Choroid plexus epithelial cell (primary cell): ENCODE results near the gene GPR22.

Source experiments
- DNase-seq: peaks from one replicate; pipeline ENCODE4 v3.0.0-alpha.2; 2010; ENCODE audit warnings: low read depth
- H3K4me3 ChIP-seq: 2 replicates; pipeline ENCODE4 v1.5.1; 2011; ENCODE audit warnings: low read depth, mild to moderate bottlenecking, control low read depth, low read length, moderate library complexity
- CTCF ChIP-seq: conservative IDR thresholded peaks from 2 replicates; pipeline ENCODE4 v1.5.1; 2011; ENCODE audit warnings: low read depth, mild to moderate bottlenecking, control low read depth, inconsistent platforms, low read length, moderate library complexity

Gene GPR22

GRCh38 chr7:107469929-107470328, at the start of gene GPR22:
Gene GPR22 (plus strand): TSS chr7:107470057. CDS start chr7:107474061, 4,004 bp downstream.
- TF ChIP-seq CTCF = no peak
- H3K4me3 ChIP-seq = no peak within 1 kb of the TSS
- no peak for DNase-seq

- H3K4me3 ChIP-seq = no peak overlapping the region
- DNase-seq = no peak
- no peak for TF ChIP-seq CTCF
Observed at GRCh38 chr7:107427462-107427861, 42.4 kb upstream of the GPR22 start.

GRCh38 chr7:107428642-107429041, 41.2 kb upstream of the GPR22 start:
- no peak overlapping the region for H3K4me3 ChIP-seq
- no peak for TF ChIP-seq CTCF
- DNase-seq = no peak

- H3K4me3 ChIP-seq = no peak overlapping the region
Observed at GRCh38 chr7:107430057-107430456, 39.8 kb upstream of the GPR22 start.

GRCh38 chr7:107432261-107432660, 37.6 kb upstream of the GPR22 start:
- DNase-seq = no peak
- no peak for TF ChIP-seq CTCF
- no peak overlapping the region for H3K4me3 ChIP-seq

More at GRCh38 chr7:107430057-107430456, 39.8 kb upstream of the GPR22 start:
- no peak for TF ChIP-seq CTCF
- DNase-seq = no peak

GRCh38 chr7:107435749-107436148, 34.1 kb upstream of the GPR22 start:
- no peak overlapping the region for H3K4me3 ChIP-seq
- no peak for TF ChIP-seq CTCF

GRCh38 chr7:107439025-107439424, 30.8 kb upstream of the GPR22 start:
- TF ChIP-seq CTCF = no peak
- H3K4me3 ChIP-seq = no peak overlapping the region
- DNase-seq = no peak

More at GRCh38 chr7:107435749-107436148, 34.1 kb upstream of the GPR22 start:
- no peak for DNase-seq
